NCI-H1417 (cell line): ENCODE measurements around the gene MEIKIN.
"Not testable (repeated sequence)": the region's sequence is repeated elsewhere in the genome, so short reads cannot be mapped to it uniquely, and the experiment has no call there.

Experiments used
- DNase-seq, 3 experiments: peaks; one replicate each; lab custom pipeline; 2025; lab: John Stamatoyannopoulos, UW

The MEIKIN gene

GRCh38 chr5:131812371-131813160 is 132.9 kb downstream of the MEIKIN start:
- peak in 1 of 3 experiments; percentile 34 for DNase-seq

DNA sequence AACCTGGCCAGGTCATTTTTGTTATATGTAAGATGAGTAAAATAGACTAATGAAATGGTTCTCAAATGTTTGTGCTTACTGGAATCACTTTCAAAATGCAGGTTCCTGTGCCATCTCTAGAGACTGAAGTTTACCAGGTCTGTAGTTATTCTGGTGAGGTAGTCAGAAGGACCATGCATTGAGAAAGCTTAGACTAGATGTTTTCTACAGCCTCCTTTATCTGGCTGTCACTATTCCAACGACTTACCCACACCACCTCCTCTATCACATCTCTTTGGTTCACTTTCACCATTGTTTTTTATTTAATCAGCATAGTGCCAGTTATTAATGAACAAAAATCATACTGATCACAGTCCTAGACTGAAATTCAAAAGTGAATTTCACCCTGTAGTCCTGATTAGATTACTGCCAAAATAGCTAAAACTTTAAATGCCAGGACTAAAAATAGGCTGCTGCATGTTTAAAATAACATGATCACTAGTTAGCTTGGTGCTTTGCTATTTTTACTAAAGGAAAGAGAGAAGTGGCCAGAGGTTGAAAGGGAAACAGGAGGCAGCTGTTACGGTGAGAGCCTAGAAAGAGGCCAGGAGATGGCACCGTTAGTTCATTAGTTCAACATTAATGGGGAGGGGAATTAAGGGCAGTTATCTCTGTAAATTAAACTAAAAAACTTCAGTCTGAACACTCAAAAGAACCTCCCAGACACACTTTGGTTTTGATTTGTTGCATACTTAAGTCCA is 134.8 kb downstream of the MEIKIN start:
- DNase-seq = peak in 1 of 3 experiments; percentile 7

DNA sequence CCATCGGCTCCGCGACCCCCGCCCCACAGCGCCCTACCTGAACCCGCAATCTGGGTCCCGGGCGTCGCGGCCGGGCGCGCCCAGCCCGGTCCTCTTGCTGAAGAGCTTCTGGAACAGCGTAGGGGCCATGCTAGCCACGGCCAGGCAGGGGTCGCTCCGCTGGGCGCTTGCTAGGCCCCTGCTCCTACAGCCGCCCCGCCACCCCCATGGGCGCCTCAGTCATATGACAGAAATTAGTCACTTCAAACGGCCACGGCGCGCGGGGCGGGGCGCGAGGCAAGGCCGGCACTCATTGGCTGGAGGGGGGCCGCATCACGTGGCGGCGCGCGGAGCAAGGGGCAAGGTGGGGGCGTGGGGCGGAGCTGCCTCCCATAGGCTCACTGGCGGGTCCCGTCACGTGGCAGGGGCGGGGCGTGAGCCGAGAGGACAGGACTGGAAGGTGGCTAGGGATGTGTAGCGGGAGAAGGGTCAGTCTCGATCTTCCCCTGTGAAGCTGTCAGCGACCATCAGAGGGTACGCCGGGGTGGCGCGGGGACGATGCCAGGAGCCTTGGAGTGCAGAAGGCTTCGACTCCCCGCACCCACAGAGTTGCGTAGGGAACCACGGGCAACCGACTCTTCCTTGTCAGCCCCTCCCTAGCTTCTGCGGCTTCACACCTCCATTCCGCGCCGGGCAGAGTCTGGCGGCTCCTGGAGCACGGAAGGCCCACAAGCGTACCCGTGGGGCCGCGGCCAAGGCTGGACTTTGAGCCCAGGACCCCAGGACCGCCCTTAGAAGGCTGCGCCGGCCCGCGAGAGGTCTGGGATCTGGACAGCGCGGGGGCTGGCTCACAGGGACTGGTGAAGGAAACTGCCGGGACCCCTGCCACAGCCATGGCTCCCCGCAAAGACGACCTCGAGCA is 148.4 kb downstream of the MEIKIN start, which contains the start of gene FNIP1:
Gene FNIP1, minus strand, starts transcription at position 225 of the 901 bp plus-strand sequence. Its CDS starts 96 bp downstream, at position 129.
- peak; percentile 94 to 97 (median 96) for DNase-seq

- DNase-seq = peak; percentile 34 to 85 (median 70)
These were observed 149.3 kb downstream of the MEIKIN start for GRCh38 chr5:131795879-131796792.

- no peak for DNase-seq
These were observed 150.2 kb downstream of the MEIKIN start for GRCh38 chr5:131795228-131795627.

- no peak for DNase-seq
These were observed 150.9 kb downstream of the MEIKIN start for GRCh38 chr5:131794586-131794985.

DNA sequence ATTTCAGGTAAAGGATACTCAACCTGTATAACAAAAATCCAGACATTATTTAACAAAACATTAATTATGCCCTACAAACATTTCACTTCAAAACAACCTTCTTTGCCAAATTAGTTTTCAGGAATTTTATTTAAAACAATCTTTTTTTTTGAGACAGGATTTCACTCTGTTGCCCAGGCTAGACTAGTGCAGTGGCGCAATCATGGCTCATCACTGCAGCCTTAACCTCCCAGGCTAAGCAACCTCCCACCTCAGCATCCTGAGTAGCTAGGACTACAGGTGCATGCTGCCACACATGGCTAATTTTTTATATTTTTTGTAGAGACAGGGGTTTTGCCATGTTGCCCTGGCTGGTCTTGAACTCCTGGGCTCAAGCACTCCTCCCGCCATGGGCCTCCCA is 152.6 kb downstream of the MEIKIN start:
- no peak for DNase-seq

GRCh38 chr5:131791866-131792265 is 153.6 kb downstream of the MEIKIN start:
- DNase-seq = no peak

- DNase-seq = no peak
These were observed 154.9 kb downstream of the MEIKIN start for GRCh38 chr5:131790550-131790949.

DNA sequence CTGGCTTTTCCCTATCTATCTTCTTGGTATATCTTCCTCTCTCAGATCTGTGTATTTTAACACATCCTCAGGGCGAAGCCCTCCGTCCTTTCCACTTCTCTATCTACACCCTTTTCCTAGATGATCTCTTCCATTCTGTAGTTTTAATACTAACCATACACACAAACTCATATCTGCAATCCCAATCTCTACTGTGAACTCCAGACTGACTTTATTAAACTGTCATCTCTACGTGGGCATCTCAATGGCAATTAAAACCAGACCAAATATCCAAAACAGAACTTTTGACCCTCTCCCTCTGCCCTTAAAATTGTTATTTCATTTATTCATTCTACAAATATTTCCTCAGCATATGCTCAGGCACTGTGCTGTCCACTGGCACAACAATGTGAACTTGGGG is 155.7 kb downstream of the MEIKIN start:
- DNase-seq = no peak

DNA sequence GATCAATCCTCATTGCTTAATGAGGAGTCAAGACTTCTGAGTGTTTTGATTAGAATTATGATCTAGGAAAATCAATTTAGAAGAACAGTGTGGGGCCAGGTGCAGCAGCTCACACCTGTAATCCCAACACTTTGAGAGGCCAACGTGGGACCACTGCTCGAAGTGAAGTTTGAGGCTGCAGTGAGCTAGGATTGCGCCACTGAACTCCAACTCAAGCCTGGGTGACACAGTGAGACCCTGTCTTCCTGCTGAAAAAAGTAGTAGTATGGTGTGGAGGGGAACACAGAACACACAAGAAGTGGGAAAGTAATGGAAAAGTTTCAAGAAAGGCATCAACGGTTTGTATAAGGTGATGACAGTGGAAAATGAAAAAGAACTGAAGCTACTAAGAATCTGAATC is 157.7 kb downstream of the MEIKIN start:
- DNase-seq = no peak

DNA sequence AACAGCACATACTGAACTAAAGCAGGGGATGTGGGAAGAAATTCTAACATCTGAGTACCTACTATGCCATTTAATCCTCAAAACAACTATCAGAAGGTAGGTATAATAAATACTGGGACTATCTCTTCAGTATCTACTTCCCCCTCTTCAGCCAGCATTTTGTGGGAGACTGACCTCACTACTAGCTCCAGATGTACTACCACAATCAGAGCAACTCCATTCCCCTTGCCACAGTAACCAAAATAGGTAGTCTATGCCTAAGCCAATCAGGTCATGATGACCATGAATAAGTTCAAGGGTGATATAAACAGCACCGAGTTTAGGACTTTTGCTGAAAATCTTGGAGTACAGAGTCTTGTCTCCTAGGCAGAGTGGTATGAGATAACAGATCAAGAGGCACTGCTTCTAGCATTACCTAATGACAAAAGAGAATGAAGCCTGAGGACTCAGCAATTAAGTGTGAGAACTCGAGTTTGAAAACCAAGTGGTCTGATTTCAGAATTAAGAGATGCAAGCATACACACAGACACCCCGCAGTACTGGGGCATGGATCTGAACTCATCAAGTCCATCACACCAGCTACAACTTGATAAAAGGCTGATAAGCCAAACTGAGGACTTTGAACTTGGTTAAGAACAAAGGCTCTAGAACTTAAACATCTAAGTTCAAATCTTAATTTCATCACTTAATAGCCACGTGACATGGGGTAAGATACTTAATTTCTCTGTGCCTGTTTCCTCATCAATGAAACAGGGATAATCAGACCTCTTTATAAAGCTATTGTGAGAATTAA is 158.4 kb downstream of the MEIKIN start:
- no peak for DNase-seq

- DNase-seq = no peak
These were observed 159.4 kb downstream of the MEIKIN start for GRCh38 chr5:131786036-131786435.

GRCh38 chr5:131783874-131784273 is 161.6 kb downstream of the MEIKIN start:
- no peak for DNase-seq

- no peak for DNase-seq
These were observed 162.1 kb downstream of the MEIKIN start for GRCh38 chr5:131783357-131783756.

- no peak for DNase-seq
These were observed 162.7 kb downstream of the MEIKIN start for GRCh38 chr5:131782717-131783116.

DNA sequence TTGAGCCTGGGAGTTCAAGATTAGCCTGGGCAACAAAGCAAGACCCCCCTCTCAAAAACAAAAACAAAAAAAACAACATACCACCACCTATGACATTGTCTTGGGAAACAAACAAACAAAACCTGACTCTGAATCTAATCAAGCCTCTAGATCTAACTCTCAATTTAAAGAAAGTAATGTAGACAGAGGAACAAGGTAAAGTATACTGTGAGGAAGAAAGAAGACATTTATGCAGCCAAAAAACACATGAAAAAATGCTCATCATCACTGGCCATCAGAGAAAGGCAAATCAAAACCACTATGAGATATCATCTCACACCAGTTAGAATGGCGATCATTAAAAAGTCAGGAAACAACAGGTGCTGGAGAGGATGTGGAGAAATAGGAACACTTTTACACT is 167.3 kb downstream of the MEIKIN start:
- DNase-seq = not testable (repeated sequence)

DNA sequence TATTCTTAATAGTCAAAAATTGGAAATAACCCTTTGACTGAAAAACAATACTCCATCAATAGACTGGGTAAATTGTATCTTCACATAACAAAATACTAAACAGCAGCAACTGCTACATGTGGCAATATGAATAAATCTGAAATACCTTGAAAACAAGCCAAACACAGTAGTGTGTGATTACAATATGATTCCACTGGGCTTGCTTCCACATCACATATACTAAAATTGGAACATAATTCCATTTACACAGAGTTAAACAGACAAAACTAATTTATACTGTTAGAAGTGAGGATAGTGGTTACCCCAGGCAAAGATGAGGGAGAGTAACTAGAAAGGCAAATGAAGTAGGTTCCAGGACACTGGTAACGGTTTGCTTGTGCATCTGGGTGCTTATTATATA is 169.0 kb downstream of the MEIKIN start:
- DNase-seq = no peak

DNA sequence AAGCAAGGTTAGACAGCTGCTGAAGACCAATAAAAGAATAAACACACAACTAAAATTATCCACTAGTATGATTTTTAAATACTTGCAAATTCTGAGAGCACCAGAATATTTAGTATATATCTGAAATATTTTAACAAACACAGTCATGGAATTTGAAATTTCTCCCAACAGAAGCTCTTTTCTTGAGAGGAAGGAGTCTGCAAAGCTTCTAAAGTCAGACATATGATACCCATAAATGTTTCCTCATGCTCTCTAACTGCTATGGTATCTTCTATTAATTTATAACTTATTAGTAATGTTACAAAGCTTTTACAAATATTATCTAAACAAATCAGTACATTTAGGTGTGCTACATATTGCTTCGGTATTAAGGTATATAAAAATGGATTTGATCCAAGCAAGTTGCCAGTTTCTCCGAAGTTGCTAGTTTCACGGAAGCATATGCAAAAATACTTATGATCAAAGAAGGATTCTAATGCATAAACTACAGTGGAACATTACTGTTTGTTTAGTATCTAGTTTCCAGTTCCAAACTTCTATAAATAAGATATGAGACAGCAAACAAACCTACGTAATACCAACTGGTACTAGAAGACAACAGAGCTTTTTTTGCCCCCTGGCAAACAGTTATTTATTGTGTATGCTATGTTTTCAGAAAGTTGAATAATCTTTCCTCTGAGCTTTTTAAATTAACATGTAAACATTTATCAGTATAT is 170.7 kb downstream of the MEIKIN start:
- no peak for DNase-seq

DNA sequence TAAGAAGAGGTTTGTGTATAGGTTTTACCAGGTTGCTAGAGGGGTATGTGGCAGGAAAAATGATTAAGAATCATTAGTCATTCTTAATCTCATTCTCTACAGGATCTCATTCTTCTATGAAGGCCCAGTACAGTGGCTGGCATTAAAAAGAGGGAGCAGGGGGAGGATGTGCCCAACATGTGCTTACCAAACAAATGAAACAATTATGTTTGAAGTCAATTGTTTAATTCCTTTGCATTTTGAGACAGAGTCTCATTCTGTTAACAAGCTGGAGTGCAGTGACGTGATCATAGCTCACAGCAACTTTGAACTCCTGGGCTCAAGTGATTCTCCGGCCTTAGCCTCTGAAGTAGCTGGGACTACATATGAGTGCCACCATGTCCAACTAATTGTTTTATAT is 171.7 kb downstream of the MEIKIN start:
- no peak for DNase-seq
